Cortex of kidney (tissue), 1 donor: ENCODE measurements around the gene IPO4.

Source experiments
- DNase-seq: peaks from one replicate; lab custom pipeline; 2025; lab: John Stamatoyannopoulos, UW

The IPO4 gene

GRCh38 chr14:24132976-24133375 lies 55.6 kb downstream of the IPO4 start:
- DNase-seq = no peak

GRCh38 chr14:24132061-24132685 lies 56.4 kb downstream of the IPO4 start:
- DNase-seq = no peak

- no peak for DNase-seq
Measured at GRCh38 chr14:24131549-24131966, 57.1 kb downstream of the IPO4 start.

GRCh38 chr14:24130717-24131548 lies 57.7 kb downstream of the IPO4 start:
- DNase-seq = no peak

- DNase-seq = no peak
Measured at GRCh38 chr14:24130380-24130716, 58.3 kb downstream of the IPO4 start, which contains the start of gene FITM1. FITM1 (plus strand) TSS chr14:24130659; CDS start chr14:24131564, 905 bp downstream.
